Endothelial cell of umbilical vein (primary cell): ENCODE data around the gene THSD7A.

ENCODE experiments used
- EZH2 ChIP-seq: IDR thresholded peaks from 2 replicates; pipeline ENCODE4 v1.6.1; 2012; ENCODE audit warnings: borderline replicate concordance, low read depth, mild to moderate bottlenecking, moderate library complexity, low read length, inconsistent platforms; ENCODE audit not compliant: severe bottlenecking
- FOS ChIP-seq: IDR thresholded peaks from 2 replicates; pipeline ENCODE4 v1.6.1; 2011; ENCODE audit warnings: mild to moderate bottlenecking, low read length, moderate library complexity, borderline replicate concordance; ENCODE audit not compliant: insufficient read depth
- GATA2 ChIP-seq: IDR thresholded peaks from 2 replicates; pipeline ENCODE4 v1.7.0; 2011; ENCODE audit warnings: low read depth, mild to moderate bottlenecking, moderate library complexity, mixed read lengths, low read length; ENCODE audit not compliant: insufficient read length, insufficient read depth
- MYC ChIP-seq: IDR thresholded peaks from one replicate; pipeline ENCODE4 v1.6.1; 2011; ENCODE audit warnings: mild to moderate bottlenecking, low read depth, low read length
- POLR2A ChIP-seq: IDR thresholded peaks from 2 replicates; pipeline ENCODE4 v1.6.1; 2012; ENCODE audit warnings: low read depth, mild to moderate bottlenecking, control low read depth, low read length
- POLR2AphosphoS5 ChIP-seq: IDR thresholded peaks from 2 replicates; pipeline ENCODE4 v1.6.1; 2012; ENCODE audit warnings: low read depth, mild to moderate bottlenecking, control low read depth, low read length, moderate library complexity; ENCODE audit not compliant: insufficient read depth
- TF ChIP-seq, protein P1 (sequence below), 2 donors: IDR thresholded peaks; 1 replicate in 1 of 2; 2 replicates in 1 of 2; pipeline ENCODE4 v1.5.1; 2011; ENCODE audit warnings: low read length in 2 of 2, mild to moderate bottlenecking in 2 of 2, moderate library complexity in 2 of 2, control low read depth in 1 of 2, inconsistent platforms in 1 of 2, low read depth in 1 of 2; ENCODE audit not compliant: insufficient read depth in 1 of 2; ENCODE audit errors: extremely low read depth in 1 of 2
- TF ChIP-seq, protein P2 (sequence below): IDR thresholded peaks from 2 replicates; pipeline ENCODE4 v1.6.1; 2011; ENCODE audit not compliant: insufficient read depth, insufficient read length

DNA sequence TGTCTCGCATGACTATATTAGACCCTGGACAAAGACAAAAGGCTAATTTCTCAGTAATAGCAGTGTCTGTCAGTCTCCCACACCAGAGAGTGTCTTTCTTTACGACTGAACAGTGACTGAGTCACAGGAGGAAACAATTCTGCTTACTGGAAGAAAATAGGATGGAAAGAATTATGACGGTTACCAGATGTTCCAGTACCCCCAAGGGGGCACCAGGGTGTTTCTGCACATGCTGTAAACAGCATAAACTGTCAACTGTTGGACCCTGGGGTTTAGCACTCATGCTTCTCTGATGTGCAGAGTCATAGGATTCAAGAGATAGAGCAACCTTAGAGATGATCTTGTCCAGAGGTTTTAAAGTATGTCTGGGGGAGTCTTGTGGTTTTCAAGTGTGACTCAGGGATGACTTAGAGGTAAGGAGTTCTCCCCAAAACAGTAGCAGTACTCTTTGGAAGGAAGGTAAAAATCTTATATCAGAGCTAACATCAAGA is 291.7 kb downstream of the THSD7A start:
- TF ChIP-seq, protein P1, sequence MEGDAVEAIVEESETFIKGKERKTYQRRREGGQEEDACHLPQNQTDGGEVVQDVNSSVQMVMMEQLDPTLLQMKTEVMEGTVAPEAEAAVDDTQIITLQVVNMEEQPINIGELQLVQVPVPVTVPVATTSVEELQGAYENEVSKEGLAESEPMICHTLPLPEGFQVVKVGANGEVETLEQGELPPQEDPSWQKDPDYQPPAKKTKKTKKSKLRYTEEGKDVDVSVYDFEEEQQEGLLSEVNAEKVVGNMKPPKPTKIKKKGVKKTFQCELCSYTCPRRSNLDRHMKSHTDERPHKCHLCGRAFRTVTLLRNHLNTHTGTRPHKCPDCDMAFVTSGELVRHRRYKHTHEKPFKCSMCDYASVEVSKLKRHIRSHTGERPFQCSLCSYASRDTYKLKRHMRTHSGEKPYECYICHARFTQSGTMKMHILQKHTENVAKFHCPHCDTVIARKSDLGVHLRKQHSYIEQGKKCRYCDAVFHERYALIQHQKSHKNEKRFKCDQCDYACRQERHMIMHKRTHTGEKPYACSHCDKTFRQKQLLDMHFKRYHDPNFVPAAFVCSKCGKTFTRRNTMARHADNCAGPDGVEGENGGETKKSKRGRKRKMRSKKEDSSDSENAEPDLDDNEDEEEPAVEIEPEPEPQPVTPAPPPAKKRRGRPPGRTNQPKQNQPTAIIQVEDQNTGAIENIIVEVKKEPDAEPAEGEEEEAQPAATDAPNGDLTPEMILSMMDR (IDR thresholded peaks at IDR 0.05; ENCODE audit: extremely low read depth in 1 of 2, insufficient read depth in 1 of 2, low read depth in 1 of 2, low read length in 2 of 2) = no peak
- TF ChIP-seq MYC = no peak
- TF ChIP-seq POLR2A = no peak
- TF ChIP-seq EZH2 = no peak
- peak; percentile 50 for TF ChIP-seq FOS
- TF ChIP-seq POLR2AphosphoS5 = no peak
- TF ChIP-seq, protein P2, sequence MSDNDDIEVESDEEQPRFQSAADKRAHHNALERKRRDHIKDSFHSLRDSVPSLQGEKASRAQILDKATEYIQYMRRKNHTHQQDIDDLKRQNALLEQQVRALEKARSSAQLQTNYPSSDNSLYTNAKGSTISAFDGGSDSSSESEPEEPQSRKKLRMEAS = no peak
- TF ChIP-seq GATA2 = no peak
